Nucleus accumbens (tissue), 56 donors: ENCODE results near the gene IL17A.

ENCODE experiments used
- DNase-seq, 56 donors: peaks; one replicate each; lab custom pipeline; 2025; lab: John Stamatoyannopoulos, UW

Gene IL17A

DNA sequence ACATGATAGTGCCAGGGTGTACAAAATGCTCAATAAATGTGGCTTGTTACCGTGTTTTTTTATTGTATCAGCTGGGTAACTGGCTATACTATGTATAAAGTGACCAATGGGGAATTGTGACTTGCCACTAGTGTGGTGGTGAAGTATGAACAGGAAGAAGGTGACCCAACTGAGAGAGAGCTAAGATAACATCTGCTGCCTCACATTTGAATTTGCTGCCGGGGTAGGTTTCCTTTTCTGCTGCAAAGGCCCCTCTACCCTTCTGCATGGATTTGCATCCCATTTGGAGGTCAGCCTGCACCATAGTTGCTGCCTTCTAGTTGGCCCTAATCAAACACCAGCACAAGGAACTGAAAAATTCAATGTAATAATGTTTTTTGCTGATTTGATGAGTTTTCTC lies 24.1 kb downstream of the IL17A start:
- no peak for DNase-seq

- no peak for DNase-seq
These were observed 27.0 kb downstream of the IL17A start for GRCh38 chr6:52213127-52213526.

GRCh38 chr6:52215787-52216186 lies 29.6 kb downstream of the IL17A start:
- no peak for DNase-seq

GRCh38 chr6:52216932-52217575 lies 30.9 kb downstream of the IL17A start:
- DNase-seq = no peak

DNA sequence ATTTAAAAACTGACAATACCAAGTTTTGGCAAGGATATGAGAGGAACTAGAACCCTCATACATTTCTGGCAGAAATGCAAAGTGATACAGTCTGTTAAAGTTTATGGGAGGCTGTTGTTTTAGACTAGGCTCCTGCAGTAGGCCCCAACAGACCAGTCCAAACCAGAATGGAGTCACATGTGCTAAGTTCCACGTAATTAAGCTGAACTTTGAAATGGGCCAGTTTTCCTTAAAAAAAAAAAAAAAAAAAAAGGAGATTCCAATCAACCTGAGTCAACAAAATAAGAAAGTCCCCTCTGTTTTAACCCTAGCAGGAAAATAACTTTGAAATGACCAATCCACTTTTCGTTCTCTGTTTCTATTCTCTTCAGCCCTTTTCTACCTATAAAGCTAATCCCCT lies 31.6 kb downstream of the IL17A start:
- no peak for DNase-seq

GRCh38 chr6:52221302-52221701 lies 35.1 kb downstream of the IL17A start:
- no peak for DNase-seq

DNA sequence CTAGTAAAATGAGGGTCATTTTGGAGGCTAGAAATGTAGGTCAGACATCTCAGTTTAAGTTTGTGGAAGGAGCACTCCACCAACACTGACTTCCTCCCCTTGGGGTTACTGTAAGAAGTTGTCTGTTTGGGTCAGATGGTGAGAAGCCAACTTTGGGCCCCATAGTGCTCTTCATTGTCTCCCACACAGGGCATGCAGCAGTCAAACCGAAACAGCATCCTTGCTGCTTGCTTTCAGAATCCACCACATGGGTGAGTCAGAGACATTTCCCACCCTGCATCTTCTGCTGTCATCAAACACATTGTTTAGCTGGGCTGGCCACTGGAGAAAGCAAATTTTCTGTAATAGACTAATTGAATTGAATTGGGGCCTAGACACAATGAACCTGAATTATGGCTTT lies 41.3 kb downstream of the IL17A start:
- DNase-seq = no peak

DNA sequence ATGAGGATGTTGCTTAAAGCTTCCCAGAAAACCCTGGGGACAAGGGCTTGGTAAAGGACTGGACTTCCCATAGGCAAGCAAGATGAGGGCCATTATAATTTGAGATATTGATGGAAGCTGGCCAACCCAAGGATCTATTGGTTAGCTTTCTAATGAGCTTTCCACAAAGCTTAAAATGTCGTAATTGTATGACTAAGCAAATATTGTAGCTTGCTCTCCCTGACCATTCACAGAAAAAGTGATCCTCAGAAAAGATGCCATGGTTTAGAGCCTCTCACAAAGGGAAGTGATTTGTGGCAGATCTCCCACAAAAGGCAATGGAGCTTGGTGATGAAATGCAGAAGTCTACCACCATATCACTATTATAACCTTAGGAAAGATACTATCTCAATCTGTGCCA lies 44.5 kb downstream of the IL17A start:
- no peak for DNase-seq

GRCh38 chr6:52231406-52232127 lies 45.4 kb downstream of the IL17A start:
- no peak for DNase-seq

DNA sequence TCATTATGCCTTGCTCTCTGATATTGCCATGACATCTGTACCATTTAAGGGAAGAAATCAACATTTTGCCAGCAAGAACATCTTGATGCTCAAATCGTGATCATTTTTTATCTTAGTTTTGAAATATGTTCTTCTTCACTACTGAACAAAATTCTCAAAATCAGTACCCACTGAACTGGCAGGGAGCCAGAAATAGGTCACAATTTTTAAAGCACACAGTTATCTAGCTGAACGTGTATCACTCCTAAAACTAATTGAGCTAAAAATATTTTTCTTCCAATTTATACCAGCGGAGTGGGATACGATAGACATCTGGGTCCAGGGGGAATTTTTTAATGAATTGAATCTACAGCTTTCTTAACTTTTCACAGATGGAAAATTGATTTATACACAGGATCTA lies 46.8 kb downstream of the IL17A start:
- DNase-seq = no peak

- DNase-seq = peak in 1 of 56 donors; percentile 1
These were observed 48.0 kb downstream of the IL17A start for GRCh38 chr6:52233975-52234823.
